MM.1S (cell line): Measurements from ENCODE around the gene SLC7A1.

ENCODE experiments used
- EZH2 ChIP-seq: fragments of 300-600 bp; sonication (generic); optimal IDR thresholded peaks from 2 replicates; pipeline ENCODE3; 2017; ENCODE audit warnings: low read depth, mild to moderate bottlenecking, antibody characterized with exemption, low read length, mixed read lengths
- EZH2phosphoT487 ChIP-seq: fragments of 300-600 bp; sonication (generic); IDR thresholded peaks from 2 replicates; pipeline ENCODE4 v1.6.1; 2018; ENCODE audit warnings: antibody characterized with exemption, low read length
- TF ChIP-seq, protein P1 (sequence below): fragments of 300-600 bp; sonication (generic); IDR thresholded peaks from 2 replicates; pipeline ENCODE4 v1.5.1; 2016; ENCODE audit warnings: antibody characterized with exemption, low read length, mixed read lengths

DNA sequence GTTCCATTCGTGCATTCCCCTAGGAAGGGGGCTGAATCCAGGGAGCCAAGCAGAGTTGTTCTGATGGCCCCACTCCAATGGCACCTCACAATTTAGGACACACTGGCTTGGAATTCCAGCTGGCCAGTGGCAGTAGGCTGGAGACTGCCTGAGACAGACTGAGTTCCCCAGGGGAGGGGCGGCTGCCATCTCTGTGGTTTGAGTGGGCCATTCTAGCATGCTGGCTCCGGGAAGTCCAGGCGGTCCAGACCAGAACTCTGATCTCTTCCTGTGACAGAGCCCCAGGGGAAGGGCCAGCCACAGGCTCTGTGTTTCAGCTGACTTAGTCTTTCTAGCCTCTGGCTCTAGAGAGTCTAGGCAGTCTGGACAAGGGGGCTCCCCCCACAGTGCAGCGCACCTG, 29.5 kb upstream of the SLC7A1 start:
- no peak for TF ChIP-seq EZH2
- TF ChIP-seq, protein P1, sequence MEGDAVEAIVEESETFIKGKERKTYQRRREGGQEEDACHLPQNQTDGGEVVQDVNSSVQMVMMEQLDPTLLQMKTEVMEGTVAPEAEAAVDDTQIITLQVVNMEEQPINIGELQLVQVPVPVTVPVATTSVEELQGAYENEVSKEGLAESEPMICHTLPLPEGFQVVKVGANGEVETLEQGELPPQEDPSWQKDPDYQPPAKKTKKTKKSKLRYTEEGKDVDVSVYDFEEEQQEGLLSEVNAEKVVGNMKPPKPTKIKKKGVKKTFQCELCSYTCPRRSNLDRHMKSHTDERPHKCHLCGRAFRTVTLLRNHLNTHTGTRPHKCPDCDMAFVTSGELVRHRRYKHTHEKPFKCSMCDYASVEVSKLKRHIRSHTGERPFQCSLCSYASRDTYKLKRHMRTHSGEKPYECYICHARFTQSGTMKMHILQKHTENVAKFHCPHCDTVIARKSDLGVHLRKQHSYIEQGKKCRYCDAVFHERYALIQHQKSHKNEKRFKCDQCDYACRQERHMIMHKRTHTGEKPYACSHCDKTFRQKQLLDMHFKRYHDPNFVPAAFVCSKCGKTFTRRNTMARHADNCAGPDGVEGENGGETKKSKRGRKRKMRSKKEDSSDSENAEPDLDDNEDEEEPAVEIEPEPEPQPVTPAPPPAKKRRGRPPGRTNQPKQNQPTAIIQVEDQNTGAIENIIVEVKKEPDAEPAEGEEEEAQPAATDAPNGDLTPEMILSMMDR, result no peak
- no peak for TF ChIP-seq EZH2phosphoT487
